ENCODE data around the gene KIAA1549. TPM values are rescaled to one million over a fixed set of nuclear protein-coding genes. Genes with fewer than 3 reads are reported as not detected.

KIAA1549 gene
- total and polyA plus RNA-seq, 4 donors = 0.83 to 5.8 (median 3.6) TPM

DNA sequence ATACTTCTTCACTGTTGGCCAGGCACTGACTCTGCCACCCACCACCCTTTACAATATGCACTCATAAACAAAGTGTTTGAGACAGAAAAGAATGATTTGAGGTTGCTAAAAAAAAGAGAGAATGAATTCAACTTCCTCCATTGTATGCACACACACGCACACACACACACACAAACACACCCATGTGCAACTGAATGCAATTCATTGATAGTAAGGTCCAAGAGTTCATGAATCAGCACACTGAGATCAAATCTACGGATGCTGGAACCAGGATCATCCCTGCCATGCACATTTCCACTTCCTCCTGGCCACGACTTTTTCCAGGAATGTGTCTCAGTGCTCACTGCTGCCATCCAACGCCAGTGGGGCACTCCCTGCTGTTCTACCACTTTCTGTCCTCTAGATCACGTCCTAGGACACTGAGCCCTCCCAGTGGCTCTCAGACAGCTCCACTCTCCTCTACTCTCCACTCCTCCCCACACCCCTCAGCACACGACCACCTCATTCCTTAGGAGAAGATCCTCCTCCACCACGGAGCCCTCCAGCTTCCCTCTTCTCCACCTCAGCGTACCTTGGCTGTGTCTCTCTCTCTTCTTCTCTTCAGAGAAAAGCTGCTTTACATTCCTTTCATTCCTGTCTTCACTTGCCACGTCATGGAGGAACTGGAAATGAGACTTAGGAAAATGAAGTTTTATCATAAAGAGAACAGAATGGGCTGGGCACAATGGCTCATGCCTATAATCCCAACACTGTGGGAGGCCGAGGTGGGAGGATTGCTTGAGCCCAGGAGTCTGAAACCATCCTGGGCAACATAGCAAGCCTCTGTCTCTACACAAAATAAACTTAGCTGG lies 195.4 kb downstream of the KIAA1549 start:
- DNase-seq = no peak
- H3K4me3 ChIP-seq = no peak overlapping the region
- peak; percentile 38 for ATAC-seq (ENCODE audit: insufficient read depth, low FRiP score)
- no peak overlapping the region for H3K9ac ChIP-seq (ENCODE audit: insufficient read depth in 1 of 2, low read length in 2 of 2)
- no peaks in the 10 kb centered on the region for H3K27me3 ChIP-seq (ENCODE audit: control insufficient read depth in 3 of 3, insufficient read depth in 3 of 3, low read length in 2 of 3)
- no peaks in the 10 kb centered on the region for H3K4me1 ChIP-seq (ENCODE audit: control insufficient read depth in 5 of 5, insufficient read depth in 5 of 5, low read length in 5 of 5)
- 46 to 69% methylated on average over 10 of the region's 10 CpGs for WGBS, 2 donors
- no peak overlapping the region for H3K27ac ChIP-seq (ENCODE audit: low read depth in 1 of 2, low read length in 1 of 2)
- H3K9me3 ChIP-seq (ENCODE audit: control insufficient read depth in 4 of 4, insufficient read depth in 3 of 4, low read length in 3 of 4) = no peaks in the 10 kb centered on the region
- H3K36me3 ChIP-seq (ENCODE audit: control insufficient read depth in 4 of 4, insufficient read depth in 4 of 4, low read length in 4 of 4) = no peaks in the 10 kb centered on the region
- TF ChIP-seq, protein P1, sequence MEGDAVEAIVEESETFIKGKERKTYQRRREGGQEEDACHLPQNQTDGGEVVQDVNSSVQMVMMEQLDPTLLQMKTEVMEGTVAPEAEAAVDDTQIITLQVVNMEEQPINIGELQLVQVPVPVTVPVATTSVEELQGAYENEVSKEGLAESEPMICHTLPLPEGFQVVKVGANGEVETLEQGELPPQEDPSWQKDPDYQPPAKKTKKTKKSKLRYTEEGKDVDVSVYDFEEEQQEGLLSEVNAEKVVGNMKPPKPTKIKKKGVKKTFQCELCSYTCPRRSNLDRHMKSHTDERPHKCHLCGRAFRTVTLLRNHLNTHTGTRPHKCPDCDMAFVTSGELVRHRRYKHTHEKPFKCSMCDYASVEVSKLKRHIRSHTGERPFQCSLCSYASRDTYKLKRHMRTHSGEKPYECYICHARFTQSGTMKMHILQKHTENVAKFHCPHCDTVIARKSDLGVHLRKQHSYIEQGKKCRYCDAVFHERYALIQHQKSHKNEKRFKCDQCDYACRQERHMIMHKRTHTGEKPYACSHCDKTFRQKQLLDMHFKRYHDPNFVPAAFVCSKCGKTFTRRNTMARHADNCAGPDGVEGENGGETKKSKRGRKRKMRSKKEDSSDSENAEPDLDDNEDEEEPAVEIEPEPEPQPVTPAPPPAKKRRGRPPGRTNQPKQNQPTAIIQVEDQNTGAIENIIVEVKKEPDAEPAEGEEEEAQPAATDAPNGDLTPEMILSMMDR (IDR thresholded peaks at IDR 0.05; ENCODE audit: control extremely low read depth, extremely low read depth) = no peak

- DNase-seq (peak; percentile 56 to 78 (median 67)), ATAC-seq (ENCODE audit: insufficient read depth, low FRiP score) (peak; percentile 51)
- no peaks in the 10 kb centered on the region for H3K9me3 ChIP-seq (ENCODE audit: control insufficient read depth in 4 of 4, insufficient read depth in 3 of 4, low read length in 3 of 4)
- 40 to 65% methylated on average over 4 of the region's 4 CpGs for WGBS, 2 donors
- H3K27me3 ChIP-seq (ENCODE audit: control insufficient read depth in 3 of 3, insufficient read depth in 3 of 3, low read length in 2 of 3) = no peaks in the 10 kb centered on the region
- no peak overlapping the region for H3K9ac ChIP-seq (ENCODE audit: insufficient read depth in 1 of 2, low read length in 2 of 2)
- no peaks in the 10 kb centered on the region for H3K36me3 ChIP-seq (ENCODE audit: control insufficient read depth in 4 of 4, insufficient read depth in 4 of 4, low read length in 4 of 4)
- TF ChIP-seq, protein P1 (IDR thresholded peaks at IDR 0.05; ENCODE audit: control extremely low read depth, extremely low read depth) = no peak
- H3K4me3 ChIP-seq = no peak overlapping the region
- peaks cover 0 to 2% (median 0%) of the 10 kb centered on the region in 5 donors for H3K4me1 ChIP-seq (ENCODE audit: control insufficient read depth in 5 of 5, insufficient read depth in 5 of 5, low read length in 5 of 5)
- H3K27ac ChIP-seq (ENCODE audit: low read depth in 1 of 2, low read length in 1 of 2) = no peak overlapping the region
Measured at GRCh38 chr7:138784692-138785091, 196.5 kb downstream of the KIAA1549 start.

Small RNA genes lying within 50 kb of the gene (small RNA-seq; reads per million reads assigned to genes)
- gene RNU6-1272P (ENCODE audit: low replicate concordance) = not detected

Other genes starting within 250 kb of the KIAA1549 start
- 1 to 10 TPM in 1 of 2 donors, not detected in 1; 2.0 TPM for gene TMEM213, start 183.4 kb downstream of the KIAA1549 start, total RNA-seq
- under 1 TPM; 0.29 to 0.83 TPM for gene TMEM213, start 183.4 kb downstream of the KIAA1549 start, polyA plus RNA-seq
- gene ATP6V0A4, start 183.2 kb downstream of the KIAA1549 start, total RNA-seq = 1 to 10 TPM; 1.5 to 1.6 TPM
- under 1 TPM; 0.22 to 0.86 TPM for gene ATP6V0A4, start 183.2 kb downstream of the KIAA1549 start, polyA plus RNA-seq
- gene ZC3HAV1L, start 54.7 kb upstream of the KIAA1549 start, total RNA-seq = 10 to 100 TPM in 1 of 2 donors, 1 to 10 TPM in 1; 7.5 to 30.7 TPM
- gene ZC3HAV1L, start 54.7 kb upstream of the KIAA1549 start, polyA plus RNA-seq = 1 to 10 TPM in 1 of 2 donors, under 1 TPM in 1; 0.57 to 1.6 TPM
- 10 to 100 TPM; 37.8 to 43.4 TPM for gene ZC3HAV1, start 128.3 kb upstream of the KIAA1549 start, total RNA-seq
- 10 to 100 TPM in 1 of 2 donors, 1 to 10 TPM in 1; 8.2 to 11.3 TPM for gene ZC3HAV1, start 128.3 kb upstream of the KIAA1549 start, polyA plus RNA-seq
- gene UBN2, start 249.8 kb upstream of the KIAA1549 start, total RNA-seq = 10 to 100 TPM; 15.5 to 29.8 TPM
- gene UBN2, start 249.8 kb upstream of the KIAA1549 start, polyA plus RNA-seq = 1 to 10 TPM; 1.7 to 2.8 TPM